ENCODE data around the gene ARID1B. TPM values are rescaled to one million over a fixed set of nuclear protein-coding genes. Genes with fewer than 3 reads are reported as not detected.

The ARID1B gene
- total RNA-seq, 1 donor from 2014 or later = 101 TPM

DNA sequence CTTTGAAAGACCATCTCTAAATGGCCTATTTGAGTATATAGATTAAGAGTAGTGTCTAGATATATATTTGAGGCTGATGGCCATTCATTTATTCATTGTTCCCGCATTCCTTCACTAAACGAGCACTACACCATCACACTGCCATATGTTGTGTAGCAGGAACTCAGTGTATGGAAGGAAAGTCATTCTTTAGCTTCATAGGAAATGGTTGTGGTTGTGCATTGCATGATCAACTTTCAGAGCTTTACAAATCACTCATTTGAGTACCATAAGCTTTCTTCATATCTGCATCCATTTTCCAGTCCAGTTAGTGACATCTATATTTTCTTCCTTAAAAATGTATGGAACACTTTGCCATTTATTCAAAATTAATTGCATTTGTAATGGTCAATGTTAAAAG, 97.9 kb downstream of the ARID1B start:
- H3K4me3 Mint-ChIP-seq = no peak overlapping the region
- no peak for DNase-seq (ENCODE audit: low read depth, low spot score)
- H3K27ac Mint-ChIP-seq (ENCODE audit: unreplicated experiment) = no peak overlapping the region
- no peaks in the 10 kb centered on the region for H3K27me3 Mint-ChIP-seq (ENCODE audit: low read depth)
- H3K36me3 Mint-ChIP-seq (ENCODE audit: low read depth) = no peaks in the 10 kb centered on the region
- H3K4me1 Mint-ChIP-seq = peaks cover 20% of the 10 kb centered on the region
- TF ChIP-seq, protein P1, sequence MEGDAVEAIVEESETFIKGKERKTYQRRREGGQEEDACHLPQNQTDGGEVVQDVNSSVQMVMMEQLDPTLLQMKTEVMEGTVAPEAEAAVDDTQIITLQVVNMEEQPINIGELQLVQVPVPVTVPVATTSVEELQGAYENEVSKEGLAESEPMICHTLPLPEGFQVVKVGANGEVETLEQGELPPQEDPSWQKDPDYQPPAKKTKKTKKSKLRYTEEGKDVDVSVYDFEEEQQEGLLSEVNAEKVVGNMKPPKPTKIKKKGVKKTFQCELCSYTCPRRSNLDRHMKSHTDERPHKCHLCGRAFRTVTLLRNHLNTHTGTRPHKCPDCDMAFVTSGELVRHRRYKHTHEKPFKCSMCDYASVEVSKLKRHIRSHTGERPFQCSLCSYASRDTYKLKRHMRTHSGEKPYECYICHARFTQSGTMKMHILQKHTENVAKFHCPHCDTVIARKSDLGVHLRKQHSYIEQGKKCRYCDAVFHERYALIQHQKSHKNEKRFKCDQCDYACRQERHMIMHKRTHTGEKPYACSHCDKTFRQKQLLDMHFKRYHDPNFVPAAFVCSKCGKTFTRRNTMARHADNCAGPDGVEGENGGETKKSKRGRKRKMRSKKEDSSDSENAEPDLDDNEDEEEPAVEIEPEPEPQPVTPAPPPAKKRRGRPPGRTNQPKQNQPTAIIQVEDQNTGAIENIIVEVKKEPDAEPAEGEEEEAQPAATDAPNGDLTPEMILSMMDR (conservative IDR thresholded peaks at IDR 0.05) = no peak
- H3K9me3 Mint-ChIP-seq = no peaks in the 10 kb centered on the region

DNA sequence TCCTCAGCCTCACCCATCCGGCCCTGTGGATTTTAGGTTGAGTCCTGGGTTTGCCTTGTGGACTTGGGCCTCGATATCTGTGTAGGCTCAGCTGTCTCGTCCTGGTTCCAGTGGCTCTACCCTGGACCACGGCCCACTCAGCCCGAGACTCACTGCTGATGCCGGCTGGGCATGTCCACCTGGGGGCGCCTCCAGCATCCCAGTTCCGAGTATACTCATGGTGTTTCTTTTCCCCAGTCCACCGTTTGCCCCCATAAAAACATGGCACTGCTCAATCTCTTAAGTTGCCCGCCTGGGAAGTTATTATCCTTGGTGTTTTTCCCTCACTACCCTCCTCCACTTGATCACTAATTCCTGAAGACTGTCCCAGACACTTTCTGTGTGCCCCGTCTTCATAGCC, 99.1 kb downstream of the ARID1B start:
- Mint-ChIP-seq H3K27me3 (ENCODE audit: low read depth) (no peaks in the 10 kb centered on the region), H3K4me3 (no peak overlapping the region), H3K36me3 (ENCODE audit: low read depth) (no peaks in the 10 kb centered on the region), H3K27ac (ENCODE audit: unreplicated experiment) (no peak overlapping the region), H3K9me3 (no peaks in the 10 kb centered on the region), H3K4me1 (peaks cover 16% of the 10 kb centered on the region)
- TF ChIP-seq, protein P1 (conservative IDR thresholded peaks at IDR 0.05) = peak; percentile 19
- DNase-seq (ENCODE audit: low read depth, low spot score) = peak; percentile 12

DNA sequence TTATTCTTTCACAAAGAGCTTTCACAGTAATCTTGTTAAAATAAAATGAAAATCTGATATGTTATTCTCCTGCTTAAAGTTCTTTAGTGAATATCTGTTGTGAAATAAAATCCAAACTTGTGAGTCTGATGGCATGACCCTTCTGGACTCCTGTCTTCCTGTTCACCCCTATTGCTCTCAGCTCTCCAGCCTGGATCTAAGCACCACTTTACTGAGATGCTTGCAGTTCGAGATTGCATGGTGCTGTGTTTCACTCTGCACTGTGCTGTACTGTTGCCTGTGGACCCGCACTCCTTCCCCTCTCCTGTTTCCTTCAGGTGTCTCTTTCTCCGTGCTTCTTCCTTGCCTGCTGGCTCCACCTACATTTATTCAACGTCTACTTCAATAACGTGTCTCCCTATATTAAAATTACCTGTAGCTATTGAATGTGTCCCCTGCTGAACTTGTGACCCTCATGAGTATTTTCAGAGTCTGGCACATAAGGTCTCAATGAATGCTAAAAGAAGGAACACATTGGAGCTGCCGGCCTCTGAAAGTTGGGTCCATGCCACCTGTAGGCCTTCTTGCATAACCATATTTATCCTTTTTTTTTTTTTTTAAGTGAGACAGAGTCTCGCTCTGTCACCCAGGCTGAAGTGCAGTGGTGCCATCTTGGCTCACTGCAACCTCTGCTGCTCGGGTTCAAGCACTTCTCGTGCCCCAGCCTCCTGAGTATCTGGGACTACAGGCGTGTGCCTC, 100.1 kb downstream of the ARID1B start:
- H3K27ac Mint-ChIP-seq (ENCODE audit: unreplicated experiment) = no peak overlapping the region

DNA sequence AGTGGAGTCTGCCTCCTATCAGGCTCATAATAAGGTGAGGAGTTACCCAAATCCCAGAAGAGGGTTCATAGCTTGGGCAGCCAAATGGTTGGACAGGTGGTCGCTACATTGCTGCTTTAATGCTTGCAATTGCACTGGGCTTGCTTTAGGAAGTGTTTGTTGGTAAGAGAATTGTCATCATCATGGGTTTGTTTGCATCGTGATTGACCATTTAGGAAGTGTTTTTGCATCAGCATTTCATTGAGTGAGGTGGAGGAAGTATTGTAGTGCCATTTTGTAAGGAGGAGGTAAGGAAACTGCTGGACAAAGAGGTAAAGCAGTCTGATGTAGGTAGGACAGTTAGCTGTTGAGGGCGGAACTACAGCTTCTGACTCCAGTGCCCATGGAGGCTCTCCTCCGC, 101.5 kb downstream of the ARID1B start:
- peaks cover 16% of the 10 kb centered on the region for H3K4me1 Mint-ChIP-seq
- no peaks in the 10 kb centered on the region for H3K9me3 Mint-ChIP-seq
- H3K27me3 Mint-ChIP-seq (ENCODE audit: low read depth) = no peaks in the 10 kb centered on the region
- H3K36me3 Mint-ChIP-seq (ENCODE audit: low read depth) = no peaks in the 10 kb centered on the region
- no peak overlapping the region for H3K27ac Mint-ChIP-seq (ENCODE audit: unreplicated experiment)
- no peak overlapping the region for H3K4me3 Mint-ChIP-seq
- TF ChIP-seq, protein P1 (conservative IDR thresholded peaks at IDR 0.05) = no peak
- no peak for DNase-seq (ENCODE audit: low read depth, low spot score)

More for the DNA sequence above, 100.1 kb downstream of the ARID1B start:
- Mint-ChIP-seq H3K4me3 (no peak overlapping the region), H3K4me1 (peaks cover 16% of the 10 kb centered on the region), H3K27me3 (ENCODE audit: low read depth) (no peaks in the 10 kb centered on the region), H3K36me3 (ENCODE audit: low read depth) (no peaks in the 10 kb centered on the region), H3K9me3 (no peaks in the 10 kb centered on the region)
- TF ChIP-seq, protein P1 (conservative IDR thresholded peaks at IDR 0.05) = no peak
- DNase-seq (ENCODE audit: low read depth, low spot score) = no peak

DNA sequence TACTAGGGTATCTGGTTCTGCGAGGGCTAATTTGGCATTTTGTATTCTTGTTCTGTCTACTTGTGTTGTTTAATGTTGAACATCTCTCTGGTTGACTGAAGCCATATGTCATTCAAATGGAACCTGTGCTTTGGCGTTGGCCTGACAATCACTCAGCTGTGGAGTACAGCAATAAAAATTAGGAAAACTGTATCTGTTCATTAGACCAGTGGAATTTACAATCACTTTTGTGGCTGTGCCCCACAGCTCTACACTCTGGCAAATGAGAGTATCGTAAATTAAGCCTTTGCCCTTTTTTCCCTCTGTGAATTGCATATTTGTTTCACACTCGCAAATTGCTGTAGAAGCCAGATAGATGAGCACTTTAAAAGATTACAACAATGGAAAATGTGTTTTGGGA, 102.0 kb downstream of the ARID1B start:
- Mint-ChIP-seq H3K27ac (ENCODE audit: unreplicated experiment) (no peak overlapping the region), H3K36me3 (ENCODE audit: low read depth) (no peaks in the 10 kb centered on the region), H3K4me3 (no peak overlapping the region), H3K4me1 (peaks cover 16% of the 10 kb centered on the region), H3K27me3 (ENCODE audit: low read depth) (no peaks in the 10 kb centered on the region), H3K9me3 (no peaks in the 10 kb centered on the region)
- TF ChIP-seq, protein P1 (conservative IDR thresholded peaks at IDR 0.05) = no peak
- no peak for DNase-seq (ENCODE audit: low read depth, low spot score)

Measured in neural crest cell (in vitro differentiated cells).